HG03575 (cell line): ENCODE results near the gene SURF1.

Experiments used
- ATAC-seq: cut with Tn5 transposase; IDR thresholded peaks from one replicate; pipeline ENCODE4 v1.9.1; 2021; ENCODE audit not compliant: unreplicated experiment, insufficient number of reproducible peaks, low FRiP score; ENCODE audit errors: extremely low read depth

Gene SURF1

DNA sequence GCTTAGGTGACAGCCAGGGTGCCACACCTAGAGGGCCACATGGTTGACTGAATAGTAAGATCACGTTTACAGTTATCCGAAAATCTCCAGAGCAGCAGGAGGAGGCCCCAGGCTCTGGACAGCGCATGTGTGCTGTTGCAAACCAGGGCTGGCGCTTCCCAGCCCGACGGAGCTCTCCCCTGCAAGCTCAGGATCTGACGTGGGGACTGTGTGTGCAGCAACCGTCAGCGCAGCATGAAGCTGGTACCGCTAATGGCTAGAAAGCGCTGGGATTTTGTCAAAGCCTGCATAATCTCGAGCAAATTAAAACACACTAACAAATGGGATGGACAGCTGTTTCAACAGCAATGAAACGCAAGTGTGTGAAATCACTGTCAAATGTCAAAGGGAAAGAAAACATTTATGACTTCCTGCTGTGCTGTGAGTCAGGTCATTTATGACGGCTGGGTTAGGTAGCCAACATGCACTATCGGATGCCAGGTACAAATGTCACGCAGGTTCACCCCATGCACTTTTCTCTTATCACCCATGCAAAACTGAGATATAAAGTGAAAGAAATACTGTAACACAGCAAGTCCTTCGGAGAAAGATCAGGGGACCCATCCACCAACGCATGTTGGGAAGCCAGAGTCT is 12.1 kb upstream of the SURF1 start:
- ATAC-seq = no peak

GRCh38 chr9:133367778-133368177 is 11.5 kb upstream of the SURF1 start:
- no peak for ATAC-seq

DNA sequence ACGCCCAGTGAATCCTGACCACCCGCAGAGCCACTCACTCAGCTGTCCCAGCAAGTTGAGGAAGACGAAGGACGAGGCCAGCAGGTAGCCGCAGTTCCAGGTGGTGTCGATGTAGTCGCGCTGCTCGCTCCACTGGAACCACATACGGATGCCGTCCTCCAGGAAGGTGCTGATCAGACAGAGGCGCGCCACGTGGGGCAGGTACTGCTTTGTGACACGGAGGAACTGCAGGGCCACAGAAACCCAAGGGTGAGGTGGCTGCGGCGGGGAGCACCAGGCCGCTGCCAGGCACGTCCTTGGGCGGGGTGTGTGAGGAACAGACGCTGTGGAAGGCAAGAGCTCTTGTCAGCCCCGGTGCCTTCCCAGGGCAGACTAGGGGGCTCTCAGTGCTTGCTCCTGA is 10.9 kb upstream of the SURF1 start:
- ATAC-seq = no peak

- no peak for ATAC-seq
Observed at GRCh38 chr9:133366435-133366834, 10.1 kb upstream of the SURF1 start.

GRCh38 chr9:133362359-133363044 is 6.2 kb upstream of the SURF1 start:
- no peak for ATAC-seq

GRCh38 chr9:133361507-133362092 is 5.3 kb upstream of the SURF1 start:
- no peak for ATAC-seq

DNA sequence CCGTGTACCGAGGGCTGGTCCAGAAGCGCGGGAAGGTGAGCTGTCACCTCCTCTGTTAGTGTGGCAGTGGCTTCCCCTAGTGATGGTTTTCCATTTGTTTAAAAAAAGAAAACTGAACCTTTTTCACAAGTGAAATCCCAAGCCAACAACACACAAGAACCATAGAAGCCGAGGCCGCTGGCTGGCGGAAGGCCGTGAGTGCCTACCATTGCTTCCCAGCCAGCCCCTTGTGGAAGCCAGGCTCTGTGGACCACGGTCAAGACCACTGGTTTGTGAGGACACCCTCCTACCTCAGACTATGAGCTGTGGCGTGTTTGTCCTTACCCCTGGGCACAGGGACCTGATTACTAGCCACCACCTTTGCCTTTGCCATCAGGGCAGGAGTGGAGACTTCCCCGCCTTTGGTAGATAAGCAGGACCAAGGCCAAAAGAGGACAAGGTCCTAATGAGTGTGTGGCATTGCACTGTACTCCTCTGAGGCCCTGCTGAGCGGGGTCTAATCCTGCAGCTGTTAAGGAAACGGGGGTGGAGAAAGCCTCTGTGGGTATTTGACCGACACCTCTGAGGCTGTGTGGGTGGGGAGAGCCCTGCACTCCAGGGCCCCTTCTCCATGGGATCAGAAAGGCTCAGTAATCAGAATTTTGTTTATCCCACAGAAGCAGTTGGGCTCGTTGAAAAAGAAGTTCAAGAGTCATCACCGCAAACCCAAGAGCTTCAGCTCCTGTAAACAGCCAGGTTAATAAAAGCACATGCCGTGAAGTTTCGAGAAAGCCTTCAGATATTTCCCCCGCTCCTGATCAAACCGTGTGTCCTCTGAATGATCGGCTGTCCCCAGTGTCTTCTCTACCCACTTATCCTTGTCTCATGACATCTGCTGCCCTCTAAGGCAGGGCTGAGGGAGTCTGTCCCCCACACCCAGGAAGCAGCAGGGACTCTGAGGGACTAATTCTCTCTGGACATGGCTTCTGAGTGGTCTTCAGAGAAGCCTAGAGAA is 4.4 kb upstream of the SURF1 start:
- no peak for ATAC-seq

- no peak for ATAC-seq
Observed at GRCh38 chr9:133359399-133360175, 3.3 kb upstream of the SURF1 start.

DNA sequence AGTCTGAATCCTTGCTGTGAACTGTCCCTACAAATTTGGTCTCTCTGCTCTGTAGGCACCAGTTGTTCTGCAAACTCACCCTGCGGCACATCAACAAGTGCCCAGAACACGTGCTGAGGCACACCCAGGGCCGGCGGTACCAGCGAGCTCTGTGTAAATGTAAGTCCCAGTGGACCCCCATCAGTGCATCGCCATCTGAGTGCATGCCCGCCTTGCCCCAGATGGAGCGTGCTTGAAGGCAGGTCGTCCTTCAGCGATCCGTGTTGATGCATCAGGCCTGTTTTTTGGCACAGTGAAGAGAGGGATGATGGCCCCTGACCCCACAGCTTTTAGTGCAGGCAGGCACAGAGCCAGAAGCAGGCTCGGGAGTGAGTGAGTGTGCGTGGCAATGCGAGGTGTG is 1.4 kb upstream of the SURF1 start:
- ATAC-seq = no peak

GRCh38 chr9:133355881-133356357 is 368 bp downstream of the SURF1 start:
- no peak for ATAC-seq

- no peak for ATAC-seq
Observed at GRCh38 chr9:133354766-133355165, 1.5 kb downstream of the SURF1 start.

DNA sequence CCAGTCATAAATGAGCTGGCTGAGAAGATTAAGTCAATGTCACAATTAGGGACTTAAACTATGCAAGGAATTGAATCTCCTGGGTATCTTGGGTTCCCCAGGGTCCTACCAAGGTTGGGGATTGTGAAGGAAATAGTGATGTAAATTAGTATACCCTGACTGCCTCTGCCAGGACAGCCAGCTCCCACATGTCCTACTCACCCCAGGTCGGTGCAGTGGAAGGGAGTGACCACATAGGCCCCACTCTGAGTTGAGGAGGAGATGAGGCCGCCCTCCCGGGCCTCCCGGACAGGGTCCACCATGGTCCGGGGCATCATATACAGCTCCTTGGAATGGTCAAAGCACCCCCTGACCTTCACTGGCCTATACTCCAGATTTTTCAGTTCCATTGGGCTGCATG is 2.7 kb downstream of the SURF1 start:
- no peak for ATAC-seq

DNA sequence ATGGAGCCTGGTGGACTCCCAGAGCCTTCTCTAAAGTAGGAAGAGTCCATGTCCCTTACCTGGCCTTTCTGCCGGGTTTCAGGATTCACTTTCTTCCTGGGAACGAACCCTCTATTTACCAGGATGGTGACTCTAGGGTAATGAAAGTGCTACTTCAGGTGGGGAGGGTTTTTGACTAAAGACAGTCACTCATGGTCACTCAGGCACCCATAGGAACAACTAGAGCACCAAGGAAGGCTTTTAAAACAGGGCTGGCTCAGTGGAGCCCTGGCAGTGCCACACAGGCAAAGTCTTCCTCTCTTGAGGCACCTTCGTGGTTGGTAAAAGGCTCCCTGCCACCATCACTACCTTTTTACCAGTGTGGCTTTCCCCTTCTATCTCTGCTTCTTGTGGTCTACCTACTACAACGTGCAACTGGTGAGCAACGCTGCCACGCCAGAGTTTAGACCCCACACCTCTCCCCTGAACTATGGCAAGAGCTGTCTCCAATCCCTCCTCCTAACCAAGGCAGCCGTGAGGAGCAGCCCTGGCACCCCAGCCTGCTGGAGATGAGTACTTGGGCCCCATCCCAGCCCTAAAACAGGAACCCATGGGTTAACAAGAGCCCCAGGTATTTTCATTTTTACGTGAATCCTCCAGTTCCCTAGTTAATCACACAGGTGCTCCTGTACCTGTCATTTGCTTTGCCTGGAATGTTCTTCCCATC is 3.5 kb downstream of the SURF1 start:
- no peak for ATAC-seq

DNA sequence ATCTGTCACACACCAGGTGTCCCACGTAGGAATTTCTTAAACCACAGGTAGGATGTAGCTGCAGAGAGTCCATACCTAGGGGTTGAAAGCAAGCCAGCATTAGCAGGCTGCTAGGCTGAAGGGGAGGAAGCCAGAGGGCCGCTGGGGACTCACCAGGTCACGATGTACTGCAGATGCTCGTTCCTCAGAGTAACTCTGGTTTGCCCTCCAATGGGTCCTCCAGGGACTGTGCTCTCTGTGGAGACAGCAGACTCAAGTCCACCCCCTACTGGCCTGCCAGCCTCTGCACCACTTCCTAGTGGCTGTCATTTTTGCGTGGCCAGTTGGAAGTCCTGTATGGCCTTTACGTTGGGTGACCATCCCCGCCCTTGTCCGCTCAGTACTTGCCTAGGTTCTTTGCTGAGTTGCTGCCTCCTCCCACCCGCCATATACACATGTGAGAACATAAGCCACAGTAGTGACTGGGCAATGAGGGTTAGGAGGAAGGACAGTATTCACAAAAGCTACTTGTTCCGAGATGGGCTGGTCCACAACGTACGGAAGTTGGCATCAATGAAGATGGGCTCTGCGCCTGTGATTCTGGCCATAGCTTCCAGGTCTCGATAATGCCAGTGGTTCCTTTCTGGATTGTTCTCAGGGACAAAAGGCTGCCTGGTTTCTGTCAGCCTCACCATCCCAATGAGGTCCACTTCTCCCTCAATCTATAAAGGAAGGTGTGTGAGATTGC is 4.2 kb downstream of the SURF1 start:
- no peak for ATAC-seq

DNA sequence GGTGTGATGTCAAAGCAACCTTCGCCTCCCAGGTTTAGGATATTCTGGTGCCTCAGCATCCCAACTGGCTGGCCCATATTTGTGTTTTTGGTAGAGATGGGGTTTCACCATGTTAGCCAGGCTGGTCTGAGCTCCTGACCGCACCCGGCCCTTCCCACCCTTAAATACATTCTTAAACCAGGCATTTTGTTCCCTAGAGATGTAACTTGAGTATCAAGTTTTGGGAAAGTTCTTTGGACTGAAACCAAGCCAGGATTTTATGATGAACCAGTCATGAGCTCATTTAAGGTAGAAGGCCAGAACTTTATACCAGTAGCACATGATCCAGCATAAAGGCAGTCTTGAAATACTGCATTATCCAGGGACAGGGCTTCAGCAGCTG is 4.8 kb downstream of the SURF1 start:
- ATAC-seq = no peak

- ATAC-seq = no peak
Observed at GRCh38 chr9:133349965-133350616, 6.2 kb downstream of the SURF1 start.
